Measurements from ENCODE around the gene LRRTM2.

- no peak for TF ChIP-seq POLR2A (IDR thresholded peaks at IDR 0.05)
- TF ChIP-seq CTCF (IDR thresholded peaks at IDR 0.05): no peak
Observed at GRCh38 chr5:138898299-138898698, 23.2 kb upstream of the LRRTM2 start.

Measured in vagina (tissue), 2 donors.